H1 (cell line): ENCODE measurements around the gene EPHA1. TPM values are rescaled to one million over a fixed set of nuclear protein-coding genes. Genes with fewer than 3 reads are reported as not detected.

Experiments
- polyA plus RNA-seq, 7 experiments: library from polyadenylated mRNA; depleted of rRNA in 3 of 7; stranded (reverse) in 5 of 7; unstranded in 2 of 7; fragments of >200 nt in 5 of 7; fragments of 200-250 nt in 2 of 7; gene quantifications; 1 replicate in 5 of 7; 2 replicates in 1 of 7; 4 replicates in 1 of 7; pipeline versions ENCODE4 v1.2.1 to v1.2.3, GENCODE V29; 2011 to 2013; ENCODE audit warnings: missing spikeins in 2 of 7, mixed read lengths in 2 of 7
- total RNA-seq: library from RNA; stranded (reverse); fragmentation: NEBNext Ultra II Directional; extraction: Animal tissue kit (Norgen Biotek cat#: 25700); gene quantifications from 2 replicates; pipeline ENCODE4 v1.2.1, GENCODE V29; 2021
- TF ChIP-seq, protein P1 (sequence below): IDR thresholded peaks from 2 replicates; pipeline ENCODE4 v1.6.1; 2011; ENCODE audit warnings: low read depth, mild to moderate bottlenecking, low read length; ENCODE audit not compliant: insufficient read depth

Gene EPHA1
- total and polyA plus RNA-seq, 2 of the 8 experiments (the other 6 are each of a cell fraction or from before 2014, with no cell fraction given), result 86.5 to 133 TPM

DNA sequence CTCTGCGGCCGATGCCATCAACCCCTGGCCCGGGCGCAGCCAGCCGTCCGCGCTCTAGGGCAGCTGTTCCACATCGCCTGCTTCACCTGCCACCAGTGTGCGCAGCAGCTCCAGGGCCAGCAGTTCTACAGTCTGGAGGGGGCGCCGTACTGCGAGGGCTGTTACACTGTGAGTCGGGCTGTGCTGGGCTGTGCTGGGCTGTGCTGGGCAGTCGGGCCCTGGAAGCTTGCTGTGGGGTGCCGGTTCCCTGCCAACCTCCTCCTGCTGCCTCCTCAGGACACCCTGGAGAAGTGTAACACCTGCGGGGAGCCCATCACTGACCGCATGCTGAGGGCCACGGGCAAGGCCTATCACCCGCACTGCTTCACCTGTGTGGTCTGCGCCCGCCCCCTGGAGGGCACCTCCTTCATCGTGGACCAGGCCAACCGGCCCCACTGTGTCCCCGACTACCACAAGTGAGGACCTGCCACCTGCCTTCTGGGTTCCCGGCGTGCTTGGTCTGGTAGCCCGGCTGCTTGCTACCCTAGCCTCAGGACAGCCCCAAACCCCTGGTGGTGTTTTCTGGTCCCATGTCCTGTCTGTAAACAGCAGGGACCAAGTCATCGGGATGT is 20.1 kb downstream of the EPHA1 start (continued):
- TF ChIP-seq, protein P1, sequence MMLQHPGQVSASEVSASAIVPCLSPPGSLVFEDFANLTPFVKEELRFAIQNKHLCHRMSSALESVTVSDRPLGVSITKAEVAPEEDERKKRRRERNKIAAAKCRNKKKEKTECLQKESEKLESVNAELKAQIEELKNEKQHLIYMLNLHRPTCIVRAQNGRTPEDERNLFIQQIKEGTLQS, result no peak
